ENCODE results near the gene SLC12A8. TPM values are rescaled to one million over a fixed set of nuclear protein-coding genes. Genes with fewer than 3 reads are reported as not detected.

The SLC12A8 gene
- total RNA-seq: 10 to 100 TPM in 2 of 3 donors, 1 to 10 TPM in 1; 8.0 to 19.3 (median 13.6) TPM
- long read RNA-seq, donor 1, partial matches to known transcripts: 1 of 6 reads
- long read RNA-seq, donor 1, other reads (novel, unspliced or antisense): 2 of 6 reads
- long read RNA-seq, donor 2, partial matches to known transcripts: 1 of 6 reads
- long read RNA-seq, donor 2, other reads (novel, unspliced or antisense): 4 of 6 reads

- intact Hi-C loops (cut with DNase I, micrococcal nuclease): no loop called here
- peaks cover 6% of the 10 kb centered on the region for H3K4me1 ChIP-seq (ENCODE audit: low read depth)
- no peaks in the 10 kb centered on the region for H3K36me3 ChIP-seq (ENCODE audit: low read depth)
- DNase-seq: peak; percentile 50 to 73 (median 59)
- H3K9me3 ChIP-seq: no peaks in the 10 kb centered on the region
- peak within 1 kb of the TSS; percentile 34 for H3K4me3 ChIP-seq
- peak; percentile 88 for ATAC-seq
- TF ChIP-seq CTCF (IDR thresholded peaks at IDR 0.05): no peak
Observed at GRCh38 chr3:125212509-125213363, at the start of gene SLC12A8. TSS of gene SLC12A8 (minus strand) at chr3:125212748. CDS start at chr3:125211349, 1,399 bp downstream.

GRCh38 chr3:125262161-125262560 is 49.6 kb upstream of the SLC12A8 start:
- no peak for TF ChIP-seq CTCF (IDR thresholded peaks at IDR 0.05)
- no peak for ATAC-seq
- Histone ChIP-seq H3K4me3 (no peak overlapping the region), H3K9me3 (peaks cover 2% of the 10 kb centered on the region), H3K4me1 (ENCODE audit: low read depth) (peaks cover 15% of the 10 kb centered on the region), H3K36me3 (ENCODE audit: low read depth) (no peaks in the 10 kb centered on the region)
- DNase-seq: no peak
- intact Hi-C loops (cut with DNase I, micrococcal nuclease): no loop called here

- intact Hi-C loops (cut with DNase I, micrococcal nuclease): no loop called here
- no peak overlapping the region for H3K4me3 ChIP-seq
- DNase-seq (peak in 1 of 3 donors; percentile 21), ATAC-seq (peak; percentile 85)
- no peaks in the 10 kb centered on the region for H3K36me3 ChIP-seq (ENCODE audit: low read depth)
- no peak for TF ChIP-seq CTCF (IDR thresholded peaks at IDR 0.05)
- H3K4me1 ChIP-seq (ENCODE audit: low read depth): peaks cover 15% of the 10 kb centered on the region
- peaks cover 4% of the 10 kb centered on the region for H3K9me3 ChIP-seq
Observed at GRCh38 chr3:125261031-125261430, 48.5 kb upstream of the SLC12A8 start.

GRCh38 chr3:125260158-125260557 is 47.6 kb upstream of the SLC12A8 start:
- H3K4me3 ChIP-seq: no peak overlapping the region
- DNase-seq: no peak
- H3K9me3 ChIP-seq: peaks cover 4% of the 10 kb centered on the region
- H3K4me1 ChIP-seq (ENCODE audit: low read depth): peaks cover 15% of the 10 kb centered on the region
- peak; percentile 90 for ATAC-seq
- no peak for TF ChIP-seq CTCF (IDR thresholded peaks at IDR 0.05)
- H3K36me3 ChIP-seq (ENCODE audit: low read depth): no peaks in the 10 kb centered on the region
- intact Hi-C loops (cut with DNase I, micrococcal nuclease): no loop called here

- ATAC-seq: no peak
- H3K9me3 ChIP-seq: peaks cover 4% of the 10 kb centered on the region
- DNase-seq: no peak
- no peaks in the 10 kb centered on the region for H3K36me3 ChIP-seq (ENCODE audit: low read depth)
- TF ChIP-seq CTCF (IDR thresholded peaks at IDR 0.05): no peak
- H3K4me3 ChIP-seq: no peak overlapping the region
- peaks cover 15% of the 10 kb centered on the region for H3K4me1 ChIP-seq (ENCODE audit: low read depth)
- intact Hi-C loops (cut with DNase I, micrococcal nuclease): no loop called here
Observed at GRCh38 chr3:125257536-125257935, 45.0 kb upstream of the SLC12A8 start.

Measured in mucosa of descending colon (tissue), 3 donors.